Heart left ventricle (tissue), 13 donors: ENCODE results near the gene KLK7.

Experiments
- POLR2A ChIP-seq, 2 donors: fragments of 450-650 bp; IDR thresholded peaks; one replicate each; pipeline ENCODE4 v1.6.1; 2017; ENCODE audit warnings: antibody characterized with exemption in 2 of 2, mild to moderate bottlenecking in 2 of 2, moderate library complexity in 2 of 2
- TF ChIP-seq, protein P1 (sequence below), 12 donors: fragments of 200-600 bp; sonication (generic) in 4 of 12; IDR thresholded peaks; one replicate each; pipeline versions ENCODE4 v1.5.0 to v1.8.0; 2018 to 2022; ENCODE audit warnings: antibody characterized with exemption in 12 of 12, mild to moderate bottlenecking in 5 of 12
- donor health status: ischemic (EF 13 %, LVEDD 7.1; RV severe dilation, severe dysfunction).
- donor health status: DM: no; HTN: yes; CAD: no.
- donor health status: DM: no; HTN: no; CAD: no.
- donor health status: ischemic (EF 25% LVEDD 6.9; RV normal size, moderate dysfunction).
- donor health status: ischemic (EF 25% LVEDD 5.7; RV mildly dilated, moderate dysfunction).
- donor health status: ischemic (EF 35%, LVEDD 5.7; RV mildly dilated, moderate dysfunction).
- donor health status: nonischemic (EF 11% LVEDD 7.7; RV severe dilation, severe dysfunction).
- donor health status: DM: yes; HTN: yes; CAD: no.
- donor health status: PGD.
- donor health status: ischemic (EF 29% LVEDD 5.4; RV normal size, mild dysfunction).
- donor health status: nonischemic (EF 23%, LVEDD 6.1; RV moderate dilation, normal function).

DNA sequence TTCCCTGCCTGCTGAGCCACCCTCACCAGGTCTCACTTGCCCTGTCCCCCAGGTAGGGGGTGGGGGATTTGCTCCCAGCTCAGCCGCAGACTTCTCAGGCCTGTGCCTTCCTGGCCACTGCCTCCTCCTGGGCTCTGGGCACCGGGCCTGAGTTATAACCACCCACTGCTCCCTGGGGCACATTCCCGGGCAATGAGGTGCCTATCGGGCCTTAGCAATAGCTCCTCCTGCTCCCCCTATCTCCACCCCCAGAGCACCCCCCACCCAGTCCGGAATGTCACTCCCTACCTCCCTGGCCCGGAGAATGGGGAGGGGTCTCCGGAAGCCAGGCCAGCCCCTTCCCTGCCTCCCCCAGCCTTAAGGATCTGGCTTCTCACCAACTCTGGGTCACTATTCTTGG is 30.8 kb downstream of the KLK7 start, which contains the start of gene KLK5:
- no peak for TF ChIP-seq POLR2A (IDR thresholded peaks at IDR 0.05)
- TF ChIP-seq, protein P1, sequence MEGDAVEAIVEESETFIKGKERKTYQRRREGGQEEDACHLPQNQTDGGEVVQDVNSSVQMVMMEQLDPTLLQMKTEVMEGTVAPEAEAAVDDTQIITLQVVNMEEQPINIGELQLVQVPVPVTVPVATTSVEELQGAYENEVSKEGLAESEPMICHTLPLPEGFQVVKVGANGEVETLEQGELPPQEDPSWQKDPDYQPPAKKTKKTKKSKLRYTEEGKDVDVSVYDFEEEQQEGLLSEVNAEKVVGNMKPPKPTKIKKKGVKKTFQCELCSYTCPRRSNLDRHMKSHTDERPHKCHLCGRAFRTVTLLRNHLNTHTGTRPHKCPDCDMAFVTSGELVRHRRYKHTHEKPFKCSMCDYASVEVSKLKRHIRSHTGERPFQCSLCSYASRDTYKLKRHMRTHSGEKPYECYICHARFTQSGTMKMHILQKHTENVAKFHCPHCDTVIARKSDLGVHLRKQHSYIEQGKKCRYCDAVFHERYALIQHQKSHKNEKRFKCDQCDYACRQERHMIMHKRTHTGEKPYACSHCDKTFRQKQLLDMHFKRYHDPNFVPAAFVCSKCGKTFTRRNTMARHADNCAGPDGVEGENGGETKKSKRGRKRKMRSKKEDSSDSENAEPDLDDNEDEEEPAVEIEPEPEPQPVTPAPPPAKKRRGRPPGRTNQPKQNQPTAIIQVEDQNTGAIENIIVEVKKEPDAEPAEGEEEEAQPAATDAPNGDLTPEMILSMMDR (IDR thresholded peaks at IDR 0.05): no peak
